DMS 273 (cell line): Measurements from ENCODE around the gene PHTF1.
"Not testable (repeated sequence)": the region's sequence is repeated elsewhere in the genome, so short reads cannot be mapped to it uniquely, and the experiment has no call there.

Experiments
- DNase-seq: peaks from one replicate; lab custom pipeline; 2025; ENCODE audit not compliant: unreplicated experiment; lab: John Stamatoyannopoulos, UW

Gene PHTF1

DNA sequence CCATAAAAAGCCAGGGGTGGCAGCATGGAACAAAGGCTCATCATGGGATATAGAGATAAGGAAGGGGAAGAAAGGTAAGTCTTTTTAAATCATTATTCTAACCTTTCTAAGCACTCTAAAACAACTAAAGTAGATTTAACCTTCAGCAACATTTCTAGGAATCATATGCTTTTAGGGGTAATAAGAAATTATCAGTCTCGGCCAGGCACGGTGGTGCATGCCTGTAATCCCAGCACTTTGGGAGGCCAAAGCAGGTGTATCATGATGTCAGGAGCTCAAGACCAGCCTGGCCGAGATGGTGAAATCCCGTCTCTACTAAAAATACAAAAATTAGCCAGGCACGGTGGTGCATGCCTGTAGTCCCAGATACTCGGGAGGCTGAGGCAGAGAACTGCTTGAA lies 20.3 kb upstream of the PHTF1 start:
- no peak for DNase-seq

DNA sequence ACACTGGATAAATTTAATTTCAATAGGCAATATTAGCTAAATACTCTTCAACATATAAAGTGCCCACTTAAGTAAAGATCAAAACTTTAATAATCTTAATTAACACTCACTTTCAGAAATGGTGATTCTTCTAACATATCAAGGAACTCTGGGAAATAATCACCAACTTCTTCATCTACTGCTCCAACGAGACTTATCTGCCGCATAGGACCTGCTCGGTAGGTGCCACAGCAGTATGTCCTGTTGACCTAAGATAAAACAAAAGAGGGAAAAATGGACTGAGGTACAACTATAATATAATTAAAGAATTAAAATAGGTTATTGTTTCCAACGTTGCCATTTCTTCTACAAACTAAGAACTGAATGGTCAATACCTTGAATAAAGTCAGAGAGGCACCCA lies 18.3 kb upstream of the PHTF1 start:
- no peak for DNase-seq

DNA sequence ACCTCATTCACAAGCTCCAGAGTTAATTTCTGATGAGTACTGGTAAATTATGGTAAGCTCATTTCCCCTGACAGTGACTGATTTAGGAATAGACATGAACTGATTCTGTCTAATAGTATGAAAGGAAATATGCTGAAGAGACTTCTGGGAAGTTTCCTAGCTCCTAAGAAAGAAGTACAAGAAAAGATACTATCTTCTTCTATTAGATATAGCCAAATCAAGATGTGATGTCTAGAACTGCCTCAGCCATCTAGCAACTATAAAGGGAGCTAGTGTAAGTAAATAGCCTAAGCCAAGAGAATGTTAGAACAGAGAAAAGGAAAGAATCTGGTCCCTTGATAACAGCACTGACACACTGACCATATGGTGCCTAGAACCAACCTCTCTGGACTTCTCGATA lies 10.7 kb upstream of the PHTF1 start:
- DNase-seq = peak; percentile 9

DNA sequence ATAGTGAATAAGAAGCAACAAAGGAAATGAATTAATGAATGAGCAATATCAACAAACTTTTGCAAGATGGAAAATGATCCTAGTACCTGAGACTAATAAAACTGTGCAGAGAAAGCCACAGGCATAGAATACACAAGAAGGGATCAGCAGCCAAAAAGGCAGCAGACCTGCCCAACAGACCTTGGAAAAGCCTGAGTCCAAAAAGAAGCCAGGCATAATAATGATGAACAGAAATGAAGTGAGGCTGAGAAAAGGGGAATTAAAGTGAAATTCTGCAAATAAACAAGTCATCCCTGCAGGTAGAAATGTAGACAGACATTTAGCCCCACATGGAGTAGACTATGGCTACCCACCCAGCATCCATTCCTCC lies 10.3 kb upstream of the PHTF1 start:
- no peak for DNase-seq

DNA sequence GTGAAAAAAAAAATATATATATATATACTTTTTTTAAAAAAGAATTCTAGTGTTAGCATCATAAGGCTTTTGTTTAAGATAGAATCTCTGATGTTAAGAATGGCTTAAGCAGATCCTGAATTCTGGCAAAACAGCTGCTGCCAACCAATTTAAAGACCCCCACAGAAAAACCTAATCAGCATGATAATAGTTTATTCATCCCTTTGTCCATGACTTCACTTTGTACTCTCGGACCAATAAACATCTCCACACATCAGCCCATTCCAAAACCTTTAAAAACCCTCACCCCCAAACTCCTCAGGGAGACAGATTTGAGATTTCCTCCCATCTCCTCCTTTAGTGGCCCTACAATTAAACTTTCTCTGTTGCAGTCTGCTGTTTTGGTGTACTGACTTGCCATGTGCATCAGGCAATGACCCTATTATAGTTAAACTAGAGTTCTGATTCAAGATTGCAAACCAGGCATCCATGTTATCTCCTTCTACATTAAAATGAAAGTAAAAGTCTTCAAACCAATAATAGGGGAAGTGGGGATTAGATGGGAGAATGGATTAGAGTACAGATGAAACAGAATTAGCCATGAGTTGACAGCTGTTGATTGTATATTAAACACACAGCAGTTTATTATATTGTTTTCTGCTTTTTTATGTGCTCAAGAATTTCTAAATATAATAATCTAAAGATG lies 9.8 kb upstream of the PHTF1 start:
- DNase-seq = no peak

GRCh38 chr1:113765306-113766230 lies 6.3 kb upstream of the PHTF1 start:
- peak; percentile 11 for DNase-seq

- peak; percentile 91 for DNase-seq
Observed at GRCh38 chr1:113763661-113764060, 4.4 kb upstream of the PHTF1 start.

GRCh38 chr1:113761937-113762336 lies 2.7 kb upstream of the PHTF1 start:
- DNase-seq = no peak

DNA sequence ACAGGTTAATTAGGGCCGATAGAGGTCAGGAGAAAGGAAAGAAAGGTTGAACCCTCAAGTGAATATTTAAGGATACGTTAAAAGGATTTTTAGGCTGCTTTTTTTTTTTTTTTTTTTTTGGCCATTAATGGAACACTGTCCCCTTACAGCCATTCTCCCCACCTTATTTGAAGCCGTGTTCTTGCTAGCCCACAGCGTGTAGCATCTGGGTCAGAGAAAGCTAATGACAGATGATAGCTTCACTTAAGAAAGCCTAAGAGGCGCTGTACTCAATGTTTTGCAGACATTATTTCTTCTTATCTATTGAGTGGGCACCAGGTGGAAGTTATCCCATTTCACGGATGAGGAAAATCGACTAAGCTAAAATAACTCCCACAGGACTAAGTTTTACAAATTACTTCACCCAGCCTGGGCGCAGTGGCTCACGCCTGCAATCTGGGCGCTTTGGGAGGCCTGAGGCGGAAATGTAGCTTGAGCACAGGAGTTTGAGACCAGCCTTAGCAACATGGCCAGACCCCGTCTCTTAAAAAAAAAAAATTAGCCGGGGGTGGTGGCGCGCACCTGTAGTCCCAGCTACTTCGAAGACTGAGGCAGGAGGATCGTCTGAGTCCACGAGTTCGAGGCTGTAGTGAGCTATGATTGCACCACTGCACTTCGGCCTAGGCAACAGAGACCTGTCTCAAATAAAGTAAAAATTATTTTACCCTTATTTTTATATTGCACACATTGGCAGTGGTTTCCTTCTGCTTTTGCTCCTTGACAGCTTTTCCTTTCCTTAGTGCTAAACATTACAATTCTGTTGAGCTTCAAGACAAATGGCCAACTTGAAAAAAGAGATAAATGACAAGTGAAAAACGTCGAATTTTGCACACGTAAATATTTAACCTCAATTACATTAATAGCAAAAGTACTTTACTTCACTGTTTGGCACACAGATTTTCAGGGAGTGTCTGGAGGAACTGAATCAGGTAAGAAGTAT lies 1.1 kb upstream of the PHTF1 start:
- peak; percentile 35 for DNase-seq

- peak; percentile 82 for DNase-seq
Observed at GRCh38 chr1:113758631-113759332, 504 bp downstream of the PHTF1 start.

DNA sequence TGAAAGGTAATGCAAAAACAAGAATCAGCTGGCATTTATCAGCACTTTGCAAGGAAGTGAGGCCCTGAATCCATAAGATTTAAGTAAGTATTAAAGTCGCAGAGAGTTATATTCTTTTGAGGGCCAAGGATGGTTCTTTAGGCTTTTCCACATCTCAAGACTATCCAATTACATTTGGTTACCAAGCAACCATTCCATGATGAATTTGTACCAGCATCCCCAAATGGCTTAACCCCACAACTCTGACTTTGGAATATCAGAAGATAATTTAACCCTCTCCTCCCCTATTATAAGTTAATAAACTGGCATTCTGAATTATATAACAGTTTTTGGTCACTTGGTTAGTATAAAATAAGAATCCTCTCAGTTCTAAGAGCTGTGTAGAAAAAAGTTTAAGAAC lies 2.8 kb downstream of the PHTF1 start:
- peak; percentile 17 for DNase-seq

GRCh38 chr1:113753333-113753732 lies 6.0 kb downstream of the PHTF1 start:
- DNase-seq = not testable (repeated sequence)

GRCh38 chr1:113751516-113751915 lies 7.8 kb downstream of the PHTF1 start:
- no peak for DNase-seq

- no peak for DNase-seq
Observed at GRCh38 chr1:113751114-113751513, 8.2 kb downstream of the PHTF1 start.

DNA sequence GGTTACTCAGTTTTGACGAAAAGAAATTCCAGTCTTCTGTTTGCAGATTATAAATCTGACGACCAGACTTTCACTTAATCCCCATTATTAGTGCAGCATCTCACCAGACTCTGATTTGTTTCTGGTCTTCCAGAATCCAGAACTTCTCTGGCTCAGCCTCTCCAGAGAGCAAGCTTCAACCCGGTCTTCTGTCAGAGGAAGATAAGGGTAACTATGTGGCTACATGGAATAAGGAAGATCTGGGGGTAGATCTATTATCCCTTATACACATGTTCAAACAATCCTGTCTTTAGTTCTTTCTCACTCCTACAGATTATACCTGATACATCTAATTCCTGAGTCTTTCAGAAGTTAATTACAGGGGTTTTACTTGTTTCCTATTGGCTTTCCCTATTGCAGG lies 9.9 kb downstream of the PHTF1 start:
- no peak for DNase-seq

DNA sequence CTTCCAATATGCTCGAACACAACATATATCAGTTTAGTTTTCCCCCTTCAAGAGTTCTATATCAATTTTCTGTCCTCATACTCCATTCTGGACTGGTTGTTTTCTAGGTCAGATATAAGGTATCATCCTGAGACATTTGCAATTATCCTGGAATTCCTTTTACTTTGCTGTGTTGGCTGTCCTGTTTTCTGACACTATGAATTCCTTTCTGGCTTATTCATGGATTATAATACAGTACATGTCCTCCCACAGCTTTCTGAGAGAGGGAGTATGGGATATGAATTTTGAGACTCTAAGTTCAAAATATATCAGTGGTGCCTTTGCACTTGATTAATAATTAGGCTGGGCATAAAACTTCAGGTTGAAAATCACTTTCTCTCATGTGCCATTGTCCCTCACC lies 11.9 kb downstream of the PHTF1 start:
- DNase-seq = no peak

DNA sequence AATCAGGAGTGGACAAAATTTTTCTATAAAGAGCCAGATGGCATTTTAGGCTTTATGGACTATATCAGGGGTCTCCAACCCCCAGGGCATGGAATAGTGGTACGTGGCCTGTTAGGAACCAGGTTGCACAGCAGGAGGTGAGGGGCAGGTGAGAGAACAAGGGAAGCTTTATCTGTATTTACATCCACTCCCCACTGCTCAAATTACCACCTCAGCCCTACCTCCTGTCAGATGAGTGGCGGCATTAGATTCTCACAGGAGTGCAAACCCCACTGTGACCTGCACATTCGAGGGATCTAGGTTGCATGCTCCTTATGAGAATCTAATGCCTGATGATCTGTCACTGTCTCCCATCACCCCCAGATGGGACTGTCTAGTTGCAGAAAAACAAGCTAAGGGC lies 13.9 kb downstream of the PHTF1 start:
- DNase-seq = peak; percentile 11

GRCh38 chr1:113744114-113744513 lies 15.2 kb downstream of the PHTF1 start:
- no peak for DNase-seq

DNA sequence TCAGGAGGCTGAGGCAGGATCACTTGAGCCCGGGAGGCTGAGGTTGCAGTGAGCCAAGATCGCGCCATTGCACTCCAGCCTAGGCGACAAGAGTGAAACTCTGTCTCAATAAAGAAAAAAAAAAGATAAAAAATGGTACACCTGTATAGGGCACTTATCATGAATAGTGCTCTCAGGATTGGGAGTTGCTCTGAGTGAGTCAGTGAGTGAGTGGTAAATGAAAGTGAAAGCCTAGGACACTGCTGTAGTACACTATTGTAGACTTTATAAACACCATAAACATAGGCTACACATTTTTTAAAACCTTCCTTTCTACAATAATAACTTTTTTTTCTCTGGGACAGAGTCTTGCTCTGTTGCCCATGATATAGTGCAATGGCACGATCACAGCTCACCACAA lies 16.8 kb downstream of the PHTF1 start:
- DNase-seq = no peak

DNA sequence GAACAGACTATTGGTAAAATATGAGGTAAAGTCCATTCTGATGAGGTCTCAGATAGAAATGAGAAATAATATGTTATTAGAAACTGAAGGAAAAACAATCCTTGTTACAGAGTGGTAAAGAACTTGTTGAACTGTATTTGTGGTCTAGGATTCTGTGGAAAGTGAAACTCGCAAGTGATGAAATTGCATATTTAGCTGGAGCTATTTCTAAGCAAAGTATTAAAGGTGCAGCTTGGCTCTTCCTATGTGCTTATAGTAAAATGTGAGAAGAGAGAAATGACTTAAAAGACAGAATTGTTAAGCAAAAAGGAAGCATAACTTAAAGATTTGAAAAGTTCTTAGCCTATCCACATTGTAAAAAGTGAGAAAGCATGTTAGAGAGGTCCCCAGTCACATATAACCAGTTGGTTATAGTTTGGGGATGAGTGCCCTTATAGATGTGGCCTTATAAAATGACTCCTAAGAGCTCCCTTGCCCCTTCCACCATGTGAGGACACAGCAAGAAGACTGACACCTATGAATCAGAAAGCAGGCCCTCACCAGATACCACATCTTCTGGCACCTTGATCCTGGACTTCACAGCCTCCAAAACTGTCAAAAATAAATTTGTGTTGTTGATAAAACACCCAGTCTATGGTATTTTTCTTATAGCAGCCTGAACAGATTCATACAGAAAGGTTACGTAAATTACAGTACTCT lies 24.8 kb downstream of the PHTF1 start:
- no peak for DNase-seq
